Measurements from ENCODE around the gene CCDC136. TPM values are rescaled to one million over a fixed set of nuclear protein-coding genes. Genes with fewer than 3 reads are reported as not detected.

The CCDC136 gene
- polyA plus RNA-seq, 1 of the 3 experiments (the other 2 are of a cell fraction) = 48.4 TPM

DNA sequence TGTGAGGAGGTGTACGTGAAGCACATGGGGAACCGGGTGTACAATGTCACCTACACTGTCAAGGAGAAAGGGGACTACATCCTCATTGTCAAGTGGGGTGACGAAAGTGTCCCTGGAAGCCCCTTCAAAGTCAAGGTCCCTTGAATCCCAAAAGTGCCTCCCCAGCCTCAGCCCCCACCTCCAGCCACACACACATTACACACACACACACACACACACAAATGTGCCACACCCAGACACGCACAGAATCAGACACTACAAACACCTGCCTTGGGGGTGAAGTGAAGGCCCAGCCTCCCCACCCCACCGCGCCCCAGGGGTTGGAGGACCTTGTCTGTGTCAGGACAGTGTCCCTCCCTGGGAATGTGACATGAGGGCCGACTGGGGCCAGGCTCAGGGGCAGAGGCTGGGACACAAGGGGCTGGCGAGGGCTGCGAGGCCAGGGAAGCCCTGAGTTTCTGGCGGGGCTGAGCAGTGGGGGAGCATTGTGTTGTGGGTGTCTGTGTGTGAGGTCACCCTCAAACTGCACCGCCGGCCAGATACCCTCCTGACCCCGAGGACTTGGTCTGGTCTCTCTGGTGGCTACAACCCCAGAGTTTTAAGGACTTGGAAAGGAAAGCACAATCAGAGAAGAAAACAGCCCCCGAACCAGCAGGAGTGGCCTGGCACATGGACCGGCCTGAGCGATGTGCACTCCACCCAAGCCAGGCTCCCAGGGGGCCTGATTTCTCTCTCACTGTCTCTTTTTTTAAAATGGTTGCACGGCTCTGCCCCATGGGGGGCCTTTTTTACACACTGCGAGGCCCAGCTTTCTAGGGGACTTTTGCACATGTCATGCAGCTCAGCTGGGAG is 66.8 kb downstream of the CCDC136 start:
- Histone ChIP-seq H4K20me1 (ENCODE audit: insufficient read depth) (peaks cover 4% of the 10 kb centered on the region), H3K9me2 (no peaks in the 10 kb centered on the region), H3K9ac (no peak overlapping the region), H3K27me3 (ENCODE audit: insufficient read depth) (no peaks in the 10 kb centered on the region), H3K4me3 (ENCODE audit: low read depth in 2 of 2, low read length in 1 of 2) (no peak overlapping the region), H3K4me1 (ENCODE audit: control insufficient read depth in 1 of 2, insufficient read depth in 2 of 2, low read depth in 1 of 2, low read length in 1 of 2) (peaks cover 0 to 17% of the 10 kb centered on the region in 2 experiments; a peak in 1 of 4 replicates), H3K36me3 (replicated peaks in 1 of 2; ENCODE audit: control insufficient read depth in 1 of 2, insufficient read depth in 2 of 2, low read length in 1 of 2) (peaks cover 26 to 40% of the 10 kb centered on the region in 2 experiments), H3K27ac (ENCODE audit: low read depth in 2 of 2, low read length in 1 of 2) (no peak overlapping the region), H3K79me2 (ENCODE audit: insufficient read depth) (peaks cover 9% of the 10 kb centered on the region), H3K9me3 (no peaks in the 10 kb centered on the region), H2AFZ (ENCODE audit: low read depth) (no peak overlapping the region), H3F3A (replicated peaks; ENCODE audit: insufficient read depth) (peaks cover 50% of the 10 kb centered on the region), H3K4me2 (no peak overlapping the region)
- DNase-seq = no peak
- POLR2A ChIA-PET = no interaction called here
- WGBS (ENCODE audit: low lambda C conversion rate) = 93% methylated on average over 17 of the region's 18 CpGs
- TF ChIP-seq RFX5 (IDR thresholded peaks at IDR 0.05; ENCODE audit: low read length) = no peak
- TF ChIP-seq NFIC (IDR thresholded peaks at IDR 0.05; ENCODE audit: borderline replicate concordance) = no peak
- CTCF ChIA-PET = interaction anchor here (2.2 to 2.4 kb wide), 2 partner anchors 21 to 25 kb away, joined by 11 read pairs; no protein-coding TSS in a partner anchor

DNA sequence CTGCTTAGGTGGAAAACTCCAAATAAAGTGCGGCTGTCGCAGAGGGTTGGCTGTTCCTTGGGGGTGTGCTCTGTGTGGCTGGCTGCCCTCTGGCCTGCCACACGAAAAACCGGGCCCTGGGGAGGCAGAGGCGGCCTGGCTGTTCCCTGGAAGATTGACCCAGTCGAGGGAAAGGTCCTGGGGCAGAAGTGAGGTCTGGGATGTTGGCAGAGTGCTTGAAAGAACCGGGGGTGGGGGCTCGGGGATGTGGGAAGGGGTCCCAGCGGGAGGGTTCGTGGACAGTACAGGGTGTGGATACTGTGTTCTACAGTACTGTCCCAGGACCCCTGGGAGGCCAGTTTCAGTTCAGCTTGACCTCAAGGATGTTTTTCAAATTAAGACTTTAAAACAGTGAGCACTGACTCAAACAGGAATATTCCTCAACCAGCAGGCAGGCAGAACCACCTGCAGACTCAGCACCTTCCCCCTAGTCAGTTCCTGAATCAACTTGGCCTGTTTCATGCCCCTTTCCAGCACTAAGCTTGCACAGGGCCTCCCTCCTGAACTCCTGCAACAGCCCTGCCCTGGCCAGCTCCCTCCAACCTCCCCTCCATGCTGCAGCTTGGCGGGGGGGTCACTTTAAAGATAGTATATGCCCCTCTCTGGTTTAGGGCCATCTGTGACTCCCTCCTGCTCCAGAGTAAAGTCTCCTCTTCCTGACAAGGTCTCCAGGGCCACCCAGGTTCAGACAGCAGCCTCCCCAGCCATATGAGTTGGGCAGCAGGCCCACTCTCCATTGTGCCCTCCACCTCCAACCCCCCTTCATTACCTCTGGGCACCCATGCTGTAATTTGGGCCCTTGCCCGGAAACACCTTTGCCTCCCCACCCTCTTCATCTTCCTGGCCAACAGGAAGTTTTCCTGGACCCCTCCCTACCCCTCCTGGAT is 67.7 kb downstream of the CCDC136 start:
- CTCF ChIA-PET = interaction anchor here (2.2 to 2.4 kb wide), 2 partner anchors 20 to 24 kb away, joined by 11 read pairs; no protein-coding TSS in a partner anchor
- H3K36me3 ChIP-seq (replicated peaks in 1 of 2; ENCODE audit: control insufficient read depth in 1 of 2, insufficient read depth in 2 of 2, low read length in 1 of 2) = peaks cover 22 to 31% of the 10 kb centered on the region in 2 experiments
- no peaks in the 10 kb centered on the region for H3K9me2 ChIP-seq
- no peak for TF ChIP-seq RXRA (IDR thresholded peaks at IDR 0.05; ENCODE audit: borderline replicate concordance, low read depth)
- TF ChIP-seq POLR2AphosphoS5 (IDR thresholded peaks at IDR 0.05; ENCODE audit: low read depth, low read length) = 0 out of 2 replicates have a peak, but pooled peaks have one; percentile 12
- H3K9me3 ChIP-seq = no peaks in the 10 kb centered on the region
- no peak overlapping the region for H3K4me2 ChIP-seq
- H3K27ac ChIP-seq (ENCODE audit: low read depth in 2 of 2, low read length in 1 of 2) = no peak overlapping the region
- DNase-seq = no peak
- H2AFZ ChIP-seq (ENCODE audit: low read depth) = no peak overlapping the region
- 79% methylated on average over 12 of the region's 12 CpGs for WGBS (ENCODE audit: low lambda C conversion rate)
- H3K79me2 ChIP-seq (ENCODE audit: insufficient read depth) = peaks cover 18% of the 10 kb centered on the region
- peaks cover 50% of the 10 kb centered on the region for H3F3A ChIP-seq (replicated peaks; ENCODE audit: insufficient read depth)
- no peak overlapping the region for H3K9ac ChIP-seq
- no peak overlapping the region for H3K4me3 ChIP-seq (ENCODE audit: low read depth in 2 of 2, low read length in 1 of 2)
- POLR2A ChIA-PET = no interaction called here
- H3K27me3 ChIP-seq (ENCODE audit: insufficient read depth) = no peaks in the 10 kb centered on the region
- peaks cover 0 to 18% of the 10 kb centered on the region in 2 experiments; a peak in 1 of 4 replicates for H3K4me1 ChIP-seq (ENCODE audit: control insufficient read depth in 1 of 2, insufficient read depth in 2 of 2, low read depth in 1 of 2, low read length in 1 of 2)
- H4K20me1 ChIP-seq (ENCODE audit: insufficient read depth) = peaks cover 10% of the 10 kb centered on the region

DNA sequence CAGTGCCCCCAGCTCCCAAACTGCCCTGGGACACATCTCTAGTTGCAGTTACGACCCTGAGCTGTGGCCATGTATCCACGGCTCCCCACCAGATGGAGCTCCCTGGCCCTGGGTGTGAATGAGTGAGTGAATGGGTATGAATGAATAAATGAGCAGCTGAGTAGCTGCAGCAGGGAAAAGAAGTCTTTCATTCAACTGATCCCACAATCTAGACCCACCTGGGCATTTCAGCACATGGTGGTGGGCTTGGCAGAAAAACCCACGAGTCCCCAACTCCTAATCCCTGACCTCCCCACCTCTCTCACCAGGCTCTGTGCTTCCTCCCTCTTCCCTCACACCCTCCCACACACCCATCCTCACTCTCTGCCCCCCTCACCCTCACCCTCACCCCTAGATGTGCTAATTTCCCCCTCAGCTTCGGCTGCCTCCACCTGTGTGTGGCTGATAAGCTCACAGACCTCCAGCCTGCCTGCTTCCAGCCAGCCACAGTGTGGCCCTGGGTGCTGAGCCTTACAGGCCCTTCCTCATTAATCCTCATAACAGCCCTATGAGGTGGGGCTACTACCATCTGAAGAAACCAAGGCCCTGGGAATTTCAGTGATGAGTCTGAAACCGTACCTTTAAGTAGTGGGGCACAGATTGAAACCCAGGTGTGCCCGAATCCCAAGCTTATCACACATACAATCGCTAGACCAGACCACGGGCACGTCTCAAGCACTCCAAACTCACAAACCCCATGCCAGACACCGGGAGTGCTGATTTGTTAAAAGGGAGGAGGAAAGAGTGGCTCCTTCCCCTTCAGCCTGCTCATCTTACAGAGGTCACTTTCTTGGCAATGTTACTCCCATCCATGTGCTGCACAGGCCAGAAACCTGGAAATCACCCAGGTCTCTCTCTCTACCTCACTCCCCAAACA is 68.6 kb downstream of the CCDC136 start:
- peaks cover 0 to 18% of the 10 kb centered on the region in 2 experiments; a peak in 1 of 4 replicates for H3K4me1 ChIP-seq (ENCODE audit: control insufficient read depth in 1 of 2, insufficient read depth in 2 of 2, low read depth in 1 of 2, low read length in 1 of 2)
- H4K20me1 ChIP-seq (ENCODE audit: insufficient read depth) = peaks cover 9% of the 10 kb centered on the region; the same call in 1 of the 2 replicates
- peaks cover 48% of the 10 kb centered on the region for H3F3A ChIP-seq (replicated peaks; ENCODE audit: insufficient read depth)
- no peak for DNase-seq
- no peaks in the 10 kb centered on the region for H3K9me2 ChIP-seq
- no peak overlapping the region for H2AFZ ChIP-seq (ENCODE audit: low read depth)
- no peak overlapping the region for H3K4me3 ChIP-seq (ENCODE audit: low read depth in 2 of 2, low read length in 1 of 2)
- H3K79me2 ChIP-seq (ENCODE audit: insufficient read depth) = peaks cover 21% of the 10 kb centered on the region
- no peaks in the 10 kb centered on the region for H3K9me3 ChIP-seq
- no peak overlapping the region for H3K4me2 ChIP-seq
- H3K27ac ChIP-seq (ENCODE audit: low read depth in 2 of 2, low read length in 1 of 2) = peak overlapping the region; percentile 7 to 27; a peak in 1 of 4 replicates
- ChIA-PET POLR2A (no interaction called here), CTCF (interaction anchor here (1.2 to 4.3 kb wide), 6 partner anchors 10 to 68 kb away, joined by 3 to 42 read pairs (median 9); no protein-coding TSS in a partner anchor)
- WGBS (ENCODE audit: low lambda C conversion rate) = 72% methylated on average over 10 of the region's 10 CpGs
- no peak overlapping the region for H3K9ac ChIP-seq
- peaks cover 18 to 29% of the 10 kb centered on the region in 2 experiments for H3K36me3 ChIP-seq (replicated peaks in 1 of 2; ENCODE audit: control insufficient read depth in 1 of 2, insufficient read depth in 2 of 2, low read length in 1 of 2)
- H3K27me3 ChIP-seq (ENCODE audit: insufficient read depth) = no peaks in the 10 kb centered on the region
- TF ChIP-seq YY1 (IDR thresholded peaks at IDR 0.05; ENCODE audit: low read depth) (no peak), POLR2AphosphoS5 (IDR thresholded peaks at IDR 0.05; ENCODE audit: low read depth, low read length) (peak; percentile 30; the same call in 1 of the 2 replicates), TAF1 (IDR thresholded peaks at IDR 0.05; ENCODE audit: borderline replicate concordance, low read depth, low read length) (no peak), SMC3 (IDR thresholded peaks at IDR 0.05; ENCODE audit: low read depth, low read length) (0 out of 2 replicates have a peak, but pooled peaks have one; percentile 8), JUND (IDR thresholded peaks at IDR 0.05) (no peak), MXI1 (IDR thresholded peaks at IDR 0.05; ENCODE audit: low read depth, low read length) (no peak), RFX5 (IDR thresholded peaks at IDR 0.05; ENCODE audit: low read length) (no peak), GABPA (IDR thresholded peaks at IDR 0.05; ENCODE audit: low read depth) (no peak), FOXJ3 (CRISPR knock-in tag; IDR thresholded peaks at IDR 0.05) (no peak), SIN3A (IDR thresholded peaks at IDR 0.05; ENCODE audit: borderline replicate concordance, low read depth, low read length) (0 out of 2 replicates have a peak, but pooled peaks have one; percentile 50)
- TF ChIP-seq, protein P1, sequence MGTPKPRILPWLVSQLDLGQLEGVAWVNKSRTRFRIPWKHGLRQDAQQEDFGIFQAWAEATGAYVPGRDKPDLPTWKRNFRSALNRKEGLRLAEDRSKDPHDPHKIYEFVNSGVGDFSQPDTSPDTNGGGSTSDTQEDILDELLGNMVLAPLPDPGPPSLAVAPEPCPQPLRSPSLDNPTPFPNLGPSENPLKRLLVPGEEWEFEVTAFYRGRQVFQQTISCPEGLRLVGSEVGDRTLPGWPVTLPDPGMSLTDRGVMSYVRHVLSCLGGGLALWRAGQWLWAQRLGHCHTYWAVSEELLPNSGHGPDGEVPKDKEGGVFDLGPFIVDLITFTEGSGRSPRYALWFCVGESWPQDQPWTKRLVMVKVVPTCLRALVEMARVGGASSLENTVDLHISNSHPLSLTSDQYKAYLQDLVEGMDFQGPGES (IDR thresholded peaks at IDR 0.05; ENCODE audit: low read depth, low read length) = no peak
- TF ChIP-seq, protein P2, sequence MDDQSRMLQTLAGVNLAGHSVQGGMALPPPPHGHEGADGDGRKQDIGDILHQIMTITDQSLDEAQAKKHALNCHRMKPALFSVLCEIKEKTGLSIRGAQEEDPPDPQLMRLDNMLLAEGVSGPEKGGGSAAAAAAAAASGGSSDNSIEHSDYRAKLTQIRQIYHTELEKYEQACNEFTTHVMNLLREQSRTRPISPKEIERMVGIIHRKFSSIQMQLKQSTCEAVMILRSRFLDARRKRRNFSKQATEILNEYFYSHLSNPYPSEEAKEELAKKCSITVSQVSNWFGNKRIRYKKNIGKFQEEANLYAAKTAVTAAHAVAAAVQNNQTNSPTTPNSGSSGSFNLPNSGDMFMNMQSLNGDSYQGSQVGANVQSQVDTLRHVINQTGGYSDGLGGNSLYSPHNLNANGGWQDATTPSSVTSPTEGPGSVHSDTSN (IDR thresholded peaks at IDR 0.05) = no peak
